ENCODE measurements around the gene SPATA13.
"Not testable (repeated sequence)": the region's sequence is repeated elsewhere in the genome, so short reads cannot be mapped to it uniquely, and the experiment has no call there.

Gene SPATA13

GRCh38 chr13:24203811-24204210, 43.3 kb downstream of the SPATA13 start:
- peak overlapping the region; percentile 65 for H3K4me3 Mint-ChIP-seq

GRCh38 chr13:24205076-24205475, 44.6 kb downstream of the SPATA13 start:
- H3K27me3 Mint-ChIP-seq (ENCODE audit: low read depth); H3K27ac Mint-ChIP-seq; H3K9me3 Mint-ChIP-seq; DNase-seq (ENCODE audit: low spot score); H3K36me3 Mint-ChIP-seq (ENCODE audit: low read depth): not testable (repeated sequence)
- H3K4me3 Mint-ChIP-seq, result peak overlapping the region; percentile 25
- peaks cover 36% of the 10 kb centered on the region for H3K4me1 Mint-ChIP-seq (ENCODE audit: low read depth)

More at GRCh38 chr13:24203811-24204210, 43.3 kb downstream of the SPATA13 start:
- H3K4me1 Mint-ChIP-seq (ENCODE audit: low read depth), result peaks cover 36% of the 10 kb centered on the region
- H3K9me3 Mint-ChIP-seq, result no peaks in the 10 kb centered on the region
- H3K36me3 Mint-ChIP-seq (ENCODE audit: low read depth), result peaks cover 4% of the 10 kb centered on the region
- no peaks in the 10 kb centered on the region for H3K27me3 Mint-ChIP-seq (ENCODE audit: low read depth)
- H3K27ac Mint-ChIP-seq, result peak overlapping the region; percentile 38
- no peak for DNase-seq (ENCODE audit: low spot score)

DNA sequence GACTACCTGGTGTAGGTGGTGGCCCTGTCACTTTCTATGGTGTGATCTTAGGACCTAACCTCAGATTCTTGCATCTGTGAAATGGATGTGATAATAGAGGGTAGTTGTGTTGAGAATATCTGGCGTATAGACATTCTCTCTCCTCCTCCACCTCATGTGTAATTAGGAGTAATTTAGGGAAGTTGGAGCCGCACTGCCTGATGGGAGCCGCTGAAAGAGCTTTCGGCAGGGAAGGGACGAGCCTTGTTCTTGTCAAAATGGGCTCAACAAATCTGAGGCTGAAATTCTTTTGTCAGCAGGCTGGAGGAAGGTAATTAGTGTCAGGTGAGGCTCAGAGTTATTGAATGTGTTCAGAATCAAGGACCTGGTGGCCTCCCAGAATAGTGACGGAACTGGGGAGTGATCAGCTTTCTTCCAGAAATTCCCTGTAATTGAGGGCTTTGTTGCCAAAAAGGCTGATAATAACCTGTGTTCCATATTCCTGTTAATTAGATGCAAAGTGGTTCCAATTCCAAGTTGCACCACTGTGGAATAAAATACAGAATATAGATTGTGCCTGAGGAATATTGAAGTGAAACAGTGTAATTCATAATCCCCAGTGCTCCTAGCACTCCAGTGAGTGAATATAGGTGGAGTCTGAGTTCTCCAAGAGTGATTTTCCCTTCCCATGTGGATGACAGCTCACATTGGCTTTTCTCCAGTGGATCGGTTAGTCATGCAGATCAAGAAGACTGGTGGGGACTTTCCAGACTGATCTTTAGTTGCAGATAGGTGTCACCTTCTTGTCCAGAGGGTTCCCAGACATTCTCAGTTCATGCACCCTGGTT, 47.5 kb downstream of the SPATA13 start:
- Mint-ChIP-seq H3K36me3 (ENCODE audit: low read depth) (peaks cover 4% of the 10 kb centered on the region), H3K4me3 (no peak overlapping the region), H3K27me3 (ENCODE audit: low read depth) (peaks cover 4% of the 10 kb centered on the region), H3K9me3 (no peaks in the 10 kb centered on the region), H3K27ac (no peak overlapping the region), H3K4me1 (ENCODE audit: low read depth) (peaks cover 38% of the 10 kb centered on the region)
- DNase-seq (ENCODE audit: low spot score), result no peak

- H3K4me1 Mint-ChIP-seq (ENCODE audit: low read depth), result peaks cover 29% of the 10 kb centered on the region
- no peaks in the 10 kb centered on the region for H3K9me3 Mint-ChIP-seq
- no peak overlapping the region for H3K4me3 Mint-ChIP-seq
- H3K36me3 Mint-ChIP-seq (ENCODE audit: low read depth), result peaks cover 2% of the 10 kb centered on the region
- H3K27ac Mint-ChIP-seq, result no peak overlapping the region
- peaks cover 4% of the 10 kb centered on the region for H3K27me3 Mint-ChIP-seq (ENCODE audit: low read depth)
- no peak for DNase-seq (ENCODE audit: low spot score)
These were observed 48.6 kb downstream of the SPATA13 start for GRCh38 chr13:24209138-24209537.

DNA sequence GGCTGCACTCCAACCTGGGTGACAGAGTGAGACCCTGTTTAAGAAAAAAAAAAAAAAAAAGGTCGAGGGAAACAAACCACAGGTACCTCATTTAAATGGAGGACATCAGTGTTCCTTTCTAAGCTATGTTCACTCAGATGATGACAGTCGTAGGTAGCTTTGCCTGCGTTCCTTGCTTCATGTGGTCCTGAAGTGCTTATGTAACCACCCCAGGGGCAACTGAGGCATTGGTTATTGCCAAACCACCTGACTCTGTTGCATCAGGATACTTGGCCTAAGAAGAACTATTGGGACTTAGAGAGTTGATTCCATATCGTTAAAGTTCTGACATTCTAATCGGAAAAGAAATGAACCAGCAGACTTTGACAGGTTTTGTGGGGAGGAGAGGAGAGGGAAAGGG, 51.7 kb downstream of the SPATA13 start:
- H3K9me3 Mint-ChIP-seq, result no peaks in the 10 kb centered on the region
- no peak overlapping the region for H3K27ac Mint-ChIP-seq
- peaks cover 1% of the 10 kb centered on the region for H3K36me3 Mint-ChIP-seq (ENCODE audit: low read depth)
- H3K4me1 Mint-ChIP-seq (ENCODE audit: low read depth), result peaks cover 13% of the 10 kb centered on the region
- no peak for DNase-seq (ENCODE audit: low spot score)
- H3K27me3 Mint-ChIP-seq (ENCODE audit: low read depth), result peaks cover 4% of the 10 kb centered on the region
- H3K4me3 Mint-ChIP-seq, result no peak overlapping the region

DNA sequence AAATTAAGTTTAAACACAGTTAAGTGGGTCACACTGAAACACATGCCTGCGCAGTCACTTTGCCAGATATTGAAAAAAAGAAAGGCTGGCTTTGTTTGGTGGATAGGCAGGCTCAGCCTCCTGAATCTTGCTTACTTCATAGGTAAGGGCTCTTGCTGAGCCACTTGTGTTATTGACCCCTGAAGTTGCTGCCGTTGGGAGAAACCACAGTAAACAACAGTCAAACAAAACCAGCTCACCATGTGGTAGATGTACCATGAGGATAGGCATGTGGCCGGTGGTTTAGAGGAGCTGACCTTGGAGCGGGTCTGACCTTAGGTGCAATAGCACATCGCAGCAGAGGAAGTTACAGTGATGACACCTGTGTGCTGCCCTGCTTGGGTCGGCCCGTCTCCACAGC, 52.2 kb downstream of the SPATA13 start:
- Mint-ChIP-seq H3K4me1 (ENCODE audit: low read depth) (peaks cover 17% of the 10 kb centered on the region), H3K9me3 (no peaks in the 10 kb centered on the region), H3K36me3 (ENCODE audit: low read depth) (peaks cover 3% of the 10 kb centered on the region), H3K4me3 (no peak overlapping the region), H3K27ac (no peak overlapping the region), H3K27me3 (ENCODE audit: low read depth) (peaks cover 4% of the 10 kb centered on the region)
- DNase-seq (ENCODE audit: low spot score), result no peak

- no peak overlapping the region for H3K4me3 Mint-ChIP-seq
- no peak overlapping the region for H3K27ac Mint-ChIP-seq
- H3K4me1 Mint-ChIP-seq (ENCODE audit: low read depth), result peaks cover 18% of the 10 kb centered on the region
- peaks cover 4% of the 10 kb centered on the region for H3K27me3 Mint-ChIP-seq (ENCODE audit: low read depth)
- H3K36me3 Mint-ChIP-seq (ENCODE audit: low read depth), result peaks cover 3% of the 10 kb centered on the region
- H3K9me3 Mint-ChIP-seq, result no peaks in the 10 kb centered on the region
- DNase-seq (ENCODE audit: low spot score), result no peak
These were observed 53.4 kb downstream of the SPATA13 start for GRCh38 chr13:24213932-24214331.

GRCh38 chr13:24214528-24214927, 54.0 kb downstream of the SPATA13 start:
- Mint-ChIP-seq H3K36me3 (ENCODE audit: low read depth) (peaks cover 3% of the 10 kb centered on the region), H3K9me3 (no peaks in the 10 kb centered on the region), H3K27me3 (ENCODE audit: low read depth) (peaks cover 4% of the 10 kb centered on the region), H3K4me3 (no peak overlapping the region), H3K4me1 (ENCODE audit: low read depth) (peaks cover 18% of the 10 kb centered on the region), H3K27ac (no peak overlapping the region)
- no peak for DNase-seq (ENCODE audit: low spot score)

GRCh38 chr13:24215126-24215525, 54.6 kb downstream of the SPATA13 start:
- H3K36me3 Mint-ChIP-seq (ENCODE audit: low read depth), result peaks cover 3% of the 10 kb centered on the region
- H3K27me3 Mint-ChIP-seq (ENCODE audit: low read depth), result peaks cover 1% of the 10 kb centered on the region
- no peaks in the 10 kb centered on the region for H3K9me3 Mint-ChIP-seq
- peaks cover 21% of the 10 kb centered on the region for H3K4me1 Mint-ChIP-seq (ENCODE audit: low read depth)
- H3K27ac Mint-ChIP-seq, result no peak overlapping the region
- DNase-seq (ENCODE audit: low spot score), result no peak
- no peak overlapping the region for H3K4me3 Mint-ChIP-seq

DNA sequence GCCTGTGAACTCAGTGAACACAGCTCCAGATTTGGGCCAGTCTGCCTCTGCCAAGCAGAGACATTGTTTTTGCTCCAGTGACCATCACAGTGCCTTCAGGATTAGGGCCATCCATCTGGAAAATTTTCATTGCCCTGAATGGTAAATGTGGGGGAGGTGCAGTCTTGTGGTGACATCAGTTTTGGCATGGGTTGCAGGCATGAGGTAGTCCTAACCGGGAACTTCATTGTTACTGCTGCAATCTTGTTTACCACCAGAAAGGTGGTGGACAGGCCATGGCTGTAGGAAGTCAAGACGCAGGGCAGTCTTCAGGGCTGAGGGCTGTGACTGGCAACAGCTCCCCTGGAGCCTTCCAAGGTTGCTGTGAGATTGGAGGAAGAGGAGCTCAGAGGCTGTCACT, 55.2 kb downstream of the SPATA13 start:
- Mint-ChIP-seq H3K27ac (no peak overlapping the region), H3K27me3 (ENCODE audit: low read depth) (no peaks in the 10 kb centered on the region), H3K4me1 (ENCODE audit: low read depth) (peaks cover 24% of the 10 kb centered on the region), H3K4me3 (no peak overlapping the region), H3K36me3 (ENCODE audit: low read depth) (peaks cover 3% of the 10 kb centered on the region), H3K9me3 (no peaks in the 10 kb centered on the region)
- DNase-seq (ENCODE audit: low spot score), result no peak

- Mint-ChIP-seq H3K27ac (no peak overlapping the region), H3K27me3 (ENCODE audit: low read depth) (no peaks in the 10 kb centered on the region), H3K36me3 (ENCODE audit: low read depth) (peaks cover 3% of the 10 kb centered on the region), H3K4me3 (no peak overlapping the region), H3K4me1 (ENCODE audit: low read depth) (peaks cover 24% of the 10 kb centered on the region), H3K9me3 (no peaks in the 10 kb centered on the region)
- DNase-seq (ENCODE audit: low spot score), result no peak
These were observed 55.7 kb downstream of the SPATA13 start for GRCh38 chr13:24216176-24216575.

DNA sequence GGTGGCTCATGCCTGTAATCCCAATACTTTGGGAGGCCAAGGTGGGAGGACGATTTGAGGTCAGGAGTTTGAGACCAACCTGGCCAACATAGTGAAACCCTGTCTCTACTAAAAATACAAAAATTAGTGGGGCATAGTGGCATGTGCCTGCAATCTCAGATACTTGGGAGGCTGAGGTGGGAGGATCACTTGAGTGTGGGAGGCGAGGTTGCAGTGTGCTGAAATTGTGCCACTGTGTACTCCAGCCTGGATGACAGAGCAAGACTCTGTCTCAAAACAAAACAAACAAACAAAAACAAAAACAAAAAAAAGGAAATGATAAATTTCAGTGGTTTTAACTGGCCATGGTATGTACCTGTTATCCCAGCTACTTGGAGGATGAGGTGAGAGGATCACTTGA, 56.3 kb downstream of the SPATA13 start:
- DNase-seq (ENCODE audit: low spot score), result not testable (repeated sequence)

GRCh38 chr13:24217601-24218281, 57.2 kb downstream of the SPATA13 start:
- Mint-ChIP-seq H3K27me3 (ENCODE audit: low read depth) (no peaks in the 10 kb centered on the region), H3K4me1 (ENCODE audit: low read depth) (peaks cover 24% of the 10 kb centered on the region), H3K4me3 (peak overlapping the region; percentile 37), H3K9me3 (no peaks in the 10 kb centered on the region), H3K36me3 (ENCODE audit: low read depth) (peaks cover 3% of the 10 kb centered on the region), H3K27ac (peak overlapping the region; percentile 81)
- DNase-seq (ENCODE audit: low spot score), result no peak

More for the DNA sequence above, 56.3 kb downstream of the SPATA13 start:
- H3K4me1 Mint-ChIP-seq (ENCODE audit: low read depth), result peaks cover 24% of the 10 kb centered on the region
- not testable (repeated sequence) for H3K36me3 Mint-ChIP-seq (ENCODE audit: low read depth); H3K27me3 Mint-ChIP-seq (ENCODE audit: low read depth); H3K27ac Mint-ChIP-seq; H3K9me3 Mint-ChIP-seq; H3K4me3 Mint-ChIP-seq

DNA sequence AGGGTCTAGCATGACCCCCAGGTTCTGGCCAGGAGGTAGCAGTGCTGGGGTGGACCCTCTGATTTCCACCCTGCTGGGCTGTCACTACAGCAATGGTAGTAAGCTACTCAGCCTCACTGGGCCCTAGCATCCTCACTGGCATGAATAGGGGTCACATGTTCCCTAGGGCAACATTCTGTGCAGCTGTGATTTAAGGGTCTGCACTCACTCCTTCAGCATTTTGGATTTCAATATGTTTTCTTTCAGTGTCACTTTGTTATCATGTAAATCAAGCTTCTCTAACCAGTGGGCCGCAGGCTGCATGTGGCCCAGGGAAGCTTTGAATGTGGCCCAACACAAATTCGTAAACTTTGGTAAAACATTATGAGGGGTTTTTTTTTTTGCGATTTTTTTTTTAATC, 57.8 kb downstream of the SPATA13 start:
- Mint-ChIP-seq H3K9me3 (no peaks in the 10 kb centered on the region), H3K4me1 (ENCODE audit: low read depth) (peaks cover 22% of the 10 kb centered on the region), H3K36me3 (ENCODE audit: low read depth) (peaks cover 3% of the 10 kb centered on the region), H3K27ac (no peak overlapping the region), H3K27me3 (ENCODE audit: low read depth) (no peaks in the 10 kb centered on the region), H3K4me3 (no peak overlapping the region)
- no peak for DNase-seq (ENCODE audit: low spot score)

Data from T-helper 2 cell treated with Interferon-gamma antibody and Interleukin-4, amounts not matched to agents 5 μg/mL and 100 μg/mL, for 36 hours (primary cell).